Uterus (tissue), 2 donors: ENCODE measurements around the gene P3H2.

Experiments
- CTCF ChIP-seq, 4 experiments: fragments of 200-600 bp in 2 of 4; fragments of 450-650 bp in 2 of 4; sonication (generic) in 2 of 4; IDR thresholded peaks; one replicate each; pipeline ENCODE4 v1.5.1; 2016 to 2019; ENCODE audit warnings: antibody characterized with exemption in 4 of 4, mild to moderate bottlenecking in 2 of 4, moderate library complexity in 1 of 4
- POLR2A ChIP-seq, 2 donors: fragments of 450-650 bp; IDR thresholded peaks; one replicate each; pipeline ENCODE4 v1.6.1; 2016; ENCODE audit warnings: antibody characterized with exemption in 2 of 2, mild to moderate bottlenecking in 1 of 2, moderate library complexity in 1 of 2

DNA sequence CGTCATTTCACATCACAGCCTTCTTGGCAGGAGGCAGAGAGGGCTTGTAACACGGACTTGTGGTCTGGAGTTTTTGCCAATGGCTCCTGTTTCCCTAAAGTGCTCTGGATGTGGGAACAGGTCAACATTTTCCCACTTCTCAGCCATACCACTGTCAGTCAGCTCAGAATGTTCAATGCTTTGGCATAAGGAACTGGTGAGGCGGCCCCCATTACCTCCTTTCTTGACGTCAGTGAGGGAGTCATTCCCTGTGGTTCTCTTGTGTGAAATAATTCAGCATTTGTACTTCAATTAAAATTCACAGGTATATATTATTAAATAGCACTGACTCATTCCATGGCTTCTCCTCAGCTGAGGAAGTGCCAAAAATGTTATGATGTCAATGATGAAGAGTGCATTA is 167.1 kb downstream of the P3H2 start:
- TF ChIP-seq POLR2A (IDR thresholded peaks at IDR 0.05) (no peak), CTCF (IDR thresholded peaks at IDR 0.05) (no peak)
